Liver (tissue), 9 donors: ENCODE results near the gene CSNK1D. TPM values are rescaled to one million over a fixed set of nuclear protein-coding genes. Genes with fewer than 3 reads are reported as not detected.

Experiments
- DNase-seq: peaks from one replicate; pipeline ENCODE4 v3.0.0-alpha.2; 2017; ENCODE audit warnings: low spot score
- H3K27ac ChIP-seq, 2 donors: one replicate each; pipeline ENCODE4 v1.7.0; 2013; ENCODE audit warnings: inconsistent platforms in 2 of 2, low read length in 2 of 2, control low read depth in 1 of 2, low read depth in 1 of 2, mild to moderate bottlenecking in 1 of 2
- H3K27me3 ChIP-seq, 4 donors: one replicate each; pipeline versions ENCODE4 v1.6.1 to v1.7.0; 2013; ENCODE audit warnings: low read length in 3 of 4, inconsistent platforms in 1 of 4, mild to moderate bottlenecking in 1 of 4, moderate library complexity in 1 of 4; ENCODE audit not compliant: control insufficient read depth in 4 of 4, insufficient read depth in 4 of 4
- H3K36me3 ChIP-seq, 4 donors: one replicate each; pipeline versions ENCODE4 v1.6.1 to v1.7.0; 2013; ENCODE audit warnings: low read length in 3 of 4, mild to moderate bottlenecking in 3 of 4, low read depth in 1 of 4, moderate library complexity in 1 of 4; ENCODE audit not compliant: control insufficient read depth in 4 of 4, insufficient read depth in 3 of 4
- H3K4me1 ChIP-seq, 4 donors: one replicate each; pipeline versions ENCODE4 v1.6.1 to v1.7.0; 2013; ENCODE audit warnings: low read length in 3 of 4, mild to moderate bottlenecking in 3 of 4, moderate library complexity in 1 of 4; ENCODE audit not compliant: control insufficient read depth in 4 of 4, insufficient read depth in 4 of 4
- H3K4me3 ChIP-seq, 3 donors: one replicate each; pipeline versions ENCODE4 v1.6.1 to v1.7.0; 2013; ENCODE audit warnings: low read length in 3 of 3, control low read depth in 1 of 3, low read depth in 1 of 3, mild to moderate bottlenecking in 1 of 3
- H3K9ac ChIP-seq, 2 donors: one replicate each; pipeline ENCODE4 v1.7.0; 2013; ENCODE audit warnings: low read length in 2 of 2, mild to moderate bottlenecking in 2 of 2, moderate library complexity in 2 of 2, control low read depth in 1 of 2, low read depth in 1 of 2
- H3K9me3 ChIP-seq, 4 donors: one replicate each; pipeline versions ENCODE4 v1.6.1 to v1.7.0; 2013; ENCODE audit warnings: low read length in 3 of 4; ENCODE audit not compliant: control insufficient read depth in 4 of 4
- ATF3 ChIP-seq: IDR thresholded peaks from 2 replicates; pipeline ENCODE4 v1.6.1; 2016; ENCODE audit warnings: antibody characterized with exemption
- CTCF ChIP-seq: fragments of 150-350 bp; IDR thresholded peaks from 2 replicates; pipeline ENCODE4 v1.5.1; 2017; ENCODE audit warnings: improper control_type of control experiment, low read depth, low read length; ENCODE audit not compliant: missing input control
- EGR1 ChIP-seq, 2 donors: IDR thresholded peaks; 2 replicates each; pipeline ENCODE4 v1.6.1; 2016 to 2018; ENCODE audit warnings: antibody characterized with exemption in 2 of 2, low read depth in 2 of 2
- FOXA1 ChIP-seq: IDR thresholded peaks from 2 replicates; pipeline ENCODE4 v1.6.1; 2016; ENCODE audit warnings: antibody characterized with exemption
- FOXA2 ChIP-seq: IDR thresholded peaks from 2 replicates; pipeline ENCODE4 v1.6.1; 2016; ENCODE audit warnings: antibody characterized with exemption
- GABPA ChIP-seq, 2 donors: IDR thresholded peaks in 1 of 2; conservative IDR thresholded peaks in 1 of 2; 2 replicates each; pipeline ENCODE4 v1.6.1; 2016; ENCODE audit warnings: antibody characterized with exemption in 2 of 2, mild to moderate bottlenecking in 1 of 2, moderate library complexity in 1 of 2
- HNF4A ChIP-seq, 2 donors: conservative IDR thresholded peaks; 2 replicates each; pipeline ENCODE4 v1.6.1; 2016; ENCODE audit warnings: antibody characterized with exemption in 2 of 2, mild to moderate bottlenecking in 2 of 2
- HNF4G ChIP-seq: IDR thresholded peaks from 2 replicates; pipeline ENCODE4 v1.6.1; 2016; ENCODE audit warnings: antibody characterized with exemption
- JUND ChIP-seq, 2 donors: IDR thresholded peaks; 2 replicates each; pipeline ENCODE4 v1.6.1; 2016; ENCODE audit warnings: antibody characterized with exemption in 2 of 2
- MAX ChIP-seq: IDR thresholded peaks from 2 replicates; pipeline ENCODE4 v1.6.1; 2016; ENCODE audit warnings: antibody characterized with exemption
- NR2F2 ChIP-seq: IDR thresholded peaks from 2 replicates; pipeline ENCODE4 v1.6.1; 2016; ENCODE audit warnings: antibody characterized with exemption
- RAD21 ChIP-seq, 2 donors: IDR thresholded peaks; 2 replicates each; pipeline ENCODE4 v1.6.1; 2016; ENCODE audit warnings: antibody characterized with exemption in 2 of 2, mild to moderate bottlenecking in 2 of 2
- REST ChIP-seq: IDR thresholded peaks from 2 replicates; pipeline ENCODE4 v1.6.1; 2016; ENCODE audit warnings: antibody characterized with exemption, mild to moderate bottlenecking
- RXRA ChIP-seq, 2 donors: IDR thresholded peaks; 2 replicates each; pipeline ENCODE4 v1.6.1; 2017 to 2018; ENCODE audit warnings: antibody characterized with exemption in 2 of 2, mild to moderate bottlenecking in 1 of 2
- SP1 ChIP-seq: IDR thresholded peaks from 2 replicates; pipeline ENCODE4 v1.6.1; 2018; ENCODE audit warnings: antibody characterized with exemption, mild to moderate bottlenecking
- TAF1 ChIP-seq: conservative IDR thresholded peaks from 2 replicates; pipeline ENCODE4 v1.6.1; 2016; ENCODE audit warnings: antibody characterized with exemption, mild to moderate bottlenecking
- YY1 ChIP-seq: IDR thresholded peaks from 2 replicates; pipeline ENCODE4 v1.6.1; 2016; ENCODE audit warnings: antibody characterized with exemption, mild to moderate bottlenecking
- ZBTB33 ChIP-seq: IDR thresholded peaks from 2 replicates; pipeline ENCODE4 v1.6.1; 2016; ENCODE audit warnings: antibody characterized with exemption
- WGBS: extraction: QIAGEN DNeasy Blood & Tissue Kit; methylation state at CpG from one replicate; pipeline ENCODE4 v1.1.7; 2013; 5-methylcytosine and 5-hydroxymethylcytosine counted together
- polyA plus RNA-seq, 2 donors: library from polyadenylated mRNA; stranded (reverse) in 1 of 2; unstranded in 1 of 2; fragments of 200-250 nt in 1 of 2; fragments of >200 nt in 1 of 2; fragmentation: Nextera tagmentation in 1 of 2; extraction: Ambion mirVana in 1 of 2; gene quantifications; one replicate each; pipeline versions ENCODE4 v1.2.1 to v1.2.3, GENCODE V29; 2013 to 2015
- total RNA-seq, 2 donors: library from RNA; depleted of rRNA; stranded (reverse); fragments of >200 nt; gene quantifications; one replicate each; pipeline ENCODE4 v1.2.3, GENCODE V29; 2014
- donor health status: healthy.
- donor health status: healthy.
- donor health status: healthy.
- donor health status: healthy.
- donor health status: healthy.

CSNK1D gene
- total and polyA plus RNA-seq, 4 donors = 22.0 to 49.0 (median 34.2) TPM

- Histone ChIP-seq H3K4me3 (no peak overlapping the region), H3K9ac (no peak overlapping the region), H3K27me3 (no peaks in the 10 kb centered on the region), H3K9me3 (no peaks in the 10 kb centered on the region), H3K27ac (peak overlapping the region in 1 of 2 donors; percentile 88), H3K4me1 (peaks cover 30 to 57% (median 44%) of the 10 kb centered on the region in 4 donors), H3K36me3 (peaks cover 23 to 52% (median 37%) of the 10 kb centered on the region in 4 donors)
- WGBS = 90% methylated on average over 19 of the region's 19 CpGs
- no peak for TF ChIP-seq RAD21 (IDR thresholded peaks at IDR 0.05)
- TF ChIP-seq HNF4G = no peak
- no peak for TF ChIP-seq GABPA (IDR thresholded peaks at IDR 0.05 in 1 of 2, conservative IDR thresholded peaks at IDR 0.05 in 1 of 2)
- TF ChIP-seq YY1 = no peak
- no peak for TF ChIP-seq RXRA (IDR thresholded peaks at IDR 0.05)
- no peak for TF ChIP-seq HNF4A (conservative IDR thresholded peaks at IDR 0.05)
- no peak for TF ChIP-seq REST
- no peak for TF ChIP-seq TAF1
- DNase-seq = no peak
Observed at GRCh38 chr17:82243648-82244412, 29.7 kb downstream of the CSNK1D start.

GRCh38 chr17:82242977-82243647 is 30.4 kb downstream of the CSNK1D start:
- Histone ChIP-seq H3K36me3 (peaks cover 16 to 45% (median 31%) of the 10 kb centered on the region in 4 donors), H3K4me3 (no peak overlapping the region), H3K27ac (peak overlapping the region; percentile 88), H3K27me3 (no peaks in the 10 kb centered on the region), H3K4me1 (peaks cover 32 to 62% (median 47%) of the 10 kb centered on the region in 4 donors), H3K9ac (peak overlapping the region in 1 of 2 donors; percentile 67), H3K9me3 (no peaks in the 10 kb centered on the region)
- peak; percentile 77 for DNase-seq
- TF ChIP-seq RXRA (IDR thresholded peaks at IDR 0.05) = peak; percentile 45 to 76
- no peak for TF ChIP-seq JUND (IDR thresholded peaks at IDR 0.05)
- no peak for TF ChIP-seq EGR1 (IDR thresholded peaks at IDR 0.05; ENCODE audit: low read depth in 2 of 2)
- no peak for TF ChIP-seq FOXA2
- TF ChIP-seq ZBTB33 = no peak
- no peak for TF ChIP-seq CTCF
- TF ChIP-seq NR2F2 = no peak
- no peak for TF ChIP-seq REST
- peak; percentile 55 for TF ChIP-seq SP1
- peak; percentile 30 for TF ChIP-seq HNF4G
- TF ChIP-seq HNF4A (conservative IDR thresholded peaks at IDR 0.05) = peak; percentile 72 to 76
- TF ChIP-seq FOXA1 = no peak
- TF ChIP-seq MAX = no peak
- TF ChIP-seq GABPA (IDR thresholded peaks at IDR 0.05 in 1 of 2, conservative IDR thresholded peaks at IDR 0.05 in 1 of 2) = no peak
- no peak for TF ChIP-seq ATF3
- peak; percentile 24 to 46 for TF ChIP-seq RAD21 (IDR thresholded peaks at IDR 0.05)
- no peak for TF ChIP-seq TAF1
- TF ChIP-seq YY1 = peak; percentile 52
- 41% methylated on average over 29 of the region's 29 CpGs for WGBS
